Forelimb muscle (tissue), 1 donor: ENCODE results near the gene STAT4. TPM values are rescaled to one million over a fixed set of nuclear protein-coding genes. Genes with fewer than 3 reads are reported as not detected.
"Not testable (repeated sequence)": the region's sequence is repeated elsewhere in the genome, so short reads cannot be mapped to it uniquely, and the experiment has no call there.

ENCODE experiments used
- DNase-seq: peaks from one replicate; pipeline ENCODE4 v3.0.0-alpha.2; 2013; ENCODE audit warnings: low read depth
- polyA plus RNA-seq: library from polyadenylated mRNA; unstranded; fragments of 120-200 nt; gene quantifications from one replicate; pipeline ENCODE4 v1.2.1, GENCODE V29; 2013; ENCODE audit not compliant: insufficient read length

The STAT4 gene
- polyA plus RNA-seq, 1 donor: 1.7 TPM

DNA sequence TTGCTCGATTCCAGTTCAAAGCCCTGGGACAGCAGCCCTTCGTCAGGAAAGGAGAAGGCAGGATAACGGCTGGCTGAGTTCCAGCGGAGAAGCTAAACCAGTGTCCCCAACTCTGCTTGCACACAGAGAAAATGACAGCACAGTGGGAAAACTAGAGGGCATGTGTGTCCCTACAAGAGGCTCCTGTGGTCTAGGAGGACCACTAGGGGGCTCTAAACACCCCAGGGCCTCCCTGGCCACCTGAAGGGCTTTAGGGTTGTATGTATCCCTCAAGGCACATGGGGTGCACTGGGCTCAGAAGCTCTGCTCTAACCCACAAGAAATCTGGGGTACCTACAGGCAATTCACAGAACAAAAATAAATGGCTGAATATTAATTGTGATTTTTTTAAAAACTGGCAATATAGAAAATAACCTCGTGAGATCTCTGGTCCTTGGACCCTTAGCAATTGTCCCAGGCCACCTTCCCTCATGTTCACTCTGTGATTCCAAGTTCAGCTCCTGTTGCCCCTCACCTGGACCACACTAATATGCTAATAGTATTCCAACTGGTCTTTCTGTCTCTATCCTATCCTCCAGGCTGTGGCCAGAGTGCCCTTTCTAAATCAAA is 154.4 kb downstream of the STAT4 start:
- DNase-seq: no peak

DNA sequence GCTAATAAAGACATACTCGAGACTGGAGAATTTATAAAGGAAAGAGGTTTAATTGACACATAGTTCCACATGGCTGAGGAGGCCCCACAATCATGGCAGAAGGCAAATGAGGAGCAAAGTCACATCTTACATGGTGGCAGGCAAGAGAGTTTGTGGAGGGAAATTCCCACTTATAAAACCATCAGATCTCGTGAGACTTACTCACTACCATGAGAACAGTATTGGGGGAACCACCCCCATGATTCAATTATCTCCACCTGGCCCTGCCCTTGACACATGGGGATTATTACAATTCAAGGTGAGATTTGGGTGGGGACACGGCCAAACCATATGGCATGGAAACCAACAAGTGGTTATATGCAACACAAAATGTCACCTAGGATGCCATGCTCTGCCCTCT is 155.5 kb downstream of the STAT4 start:
- DNase-seq: not testable (repeated sequence)

DNA sequence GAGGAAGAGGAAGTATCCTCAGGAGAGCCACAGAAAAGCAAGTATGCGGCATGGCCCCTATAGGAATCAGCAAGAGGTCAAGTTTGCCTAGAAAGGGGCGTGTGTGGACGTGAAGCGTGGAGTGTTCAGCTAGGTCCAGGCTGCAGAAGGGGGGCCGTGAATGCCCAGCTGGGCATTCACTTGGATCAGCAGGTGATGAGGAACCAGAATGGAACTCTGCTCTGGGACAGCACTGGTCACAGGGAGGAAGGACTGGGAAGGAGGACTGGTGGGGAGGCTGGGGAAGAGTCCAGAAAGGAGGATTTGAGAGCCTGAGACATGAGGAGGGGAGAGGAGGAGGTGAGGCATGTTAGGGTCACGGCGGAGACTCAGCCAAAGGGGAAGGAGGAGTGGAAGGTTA is 156.6 kb downstream of the STAT4 start:
- no peak for DNase-seq

DNA sequence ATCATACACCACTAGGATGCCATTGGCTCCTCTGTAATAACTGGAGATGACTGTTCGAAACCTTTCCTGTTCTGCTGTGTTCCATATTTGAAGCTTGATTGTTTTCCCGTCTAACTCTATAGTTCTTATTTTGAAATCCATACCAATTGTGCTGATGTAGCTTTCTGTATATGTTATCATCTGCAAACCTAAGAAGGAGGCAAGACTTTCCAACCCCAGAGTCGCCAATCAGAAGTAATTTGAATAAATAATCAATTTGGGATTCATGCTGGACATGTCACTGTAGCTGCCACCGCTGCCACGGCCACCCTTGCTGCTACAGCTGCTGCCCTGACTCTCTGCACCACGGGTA is 157.5 kb downstream of the STAT4 start:
- no peak for DNase-seq

DNA sequence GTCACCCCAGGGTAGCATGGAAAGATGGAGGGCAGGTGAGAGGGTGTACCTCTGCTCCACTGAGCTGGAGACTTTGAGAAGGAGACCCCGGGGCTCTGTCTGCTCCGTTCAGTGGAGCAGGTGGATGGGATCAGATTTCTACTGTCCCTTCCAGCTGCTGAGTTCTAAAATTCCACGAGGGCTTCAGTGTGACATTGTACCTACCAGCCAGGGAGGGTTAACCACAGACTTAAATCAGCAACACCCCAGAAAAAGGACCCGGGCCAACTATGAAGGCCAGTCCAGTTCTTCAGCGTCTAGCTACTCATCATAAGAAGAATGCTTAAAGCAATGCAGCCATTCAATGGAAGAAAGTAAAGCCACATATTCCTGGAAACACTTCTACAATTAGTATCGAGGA is 160.7 kb downstream of the STAT4 start:
- DNase-seq: no peak

DNA sequence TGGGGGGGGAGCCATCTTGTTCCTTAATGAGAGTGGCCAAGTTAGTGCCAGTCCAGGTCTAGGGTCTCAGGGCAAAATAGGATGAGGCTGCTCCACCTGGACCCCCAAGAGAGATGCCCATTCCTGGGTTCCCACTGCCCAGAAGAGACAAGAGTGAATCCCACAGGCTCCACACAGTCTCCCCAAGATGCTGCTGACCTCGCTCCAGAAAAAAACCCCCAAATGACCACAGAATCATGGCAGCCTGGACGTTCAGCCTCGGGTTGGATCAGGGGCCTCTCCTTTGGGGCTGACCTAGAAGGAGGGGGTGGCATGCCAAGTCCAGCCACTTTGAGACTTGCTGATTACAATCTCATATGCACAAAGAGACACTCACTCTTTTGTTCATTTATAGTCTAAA is 161.9 kb downstream of the STAT4 start:
- no peak for DNase-seq

DNA sequence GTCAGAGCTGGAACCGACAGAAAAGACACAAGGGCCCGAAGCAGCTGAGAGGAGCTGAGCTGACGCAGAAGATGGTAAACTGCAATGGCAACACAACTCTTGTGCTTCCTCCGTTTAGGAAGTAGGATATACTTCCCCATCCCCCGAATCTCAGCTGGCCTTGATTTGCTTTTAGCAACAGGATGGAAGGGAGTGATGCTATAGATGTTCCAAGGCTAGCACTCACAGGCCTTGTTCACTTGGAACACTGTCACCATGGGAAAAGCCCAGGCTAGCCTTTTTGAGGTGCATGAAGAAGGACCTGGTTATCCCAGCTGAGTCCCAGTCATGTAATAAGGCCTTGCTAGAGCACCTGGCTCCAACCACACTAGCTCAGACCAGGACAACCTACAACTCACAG is 162.9 kb downstream of the STAT4 start:
- no peak for DNase-seq

DNA sequence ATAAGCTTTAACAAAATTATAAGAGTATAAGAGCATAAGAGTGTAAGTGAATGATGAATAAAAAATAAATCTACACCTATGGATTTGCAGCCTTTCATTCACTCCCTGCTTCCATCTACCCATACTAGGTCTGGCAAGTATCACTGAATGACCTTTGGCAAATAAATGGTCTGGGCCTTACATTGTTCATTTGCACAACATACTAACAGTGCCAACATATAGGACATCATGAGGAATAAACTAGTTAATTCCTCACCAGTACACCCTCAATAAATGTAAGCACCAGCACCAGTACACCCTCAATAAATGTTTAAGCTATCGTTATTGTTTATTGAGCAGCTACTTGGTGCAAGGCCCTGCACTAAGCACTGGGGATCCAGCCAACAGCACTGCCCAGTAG is 163.7 kb downstream of the STAT4 start:
- DNase-seq: no peak

DNA sequence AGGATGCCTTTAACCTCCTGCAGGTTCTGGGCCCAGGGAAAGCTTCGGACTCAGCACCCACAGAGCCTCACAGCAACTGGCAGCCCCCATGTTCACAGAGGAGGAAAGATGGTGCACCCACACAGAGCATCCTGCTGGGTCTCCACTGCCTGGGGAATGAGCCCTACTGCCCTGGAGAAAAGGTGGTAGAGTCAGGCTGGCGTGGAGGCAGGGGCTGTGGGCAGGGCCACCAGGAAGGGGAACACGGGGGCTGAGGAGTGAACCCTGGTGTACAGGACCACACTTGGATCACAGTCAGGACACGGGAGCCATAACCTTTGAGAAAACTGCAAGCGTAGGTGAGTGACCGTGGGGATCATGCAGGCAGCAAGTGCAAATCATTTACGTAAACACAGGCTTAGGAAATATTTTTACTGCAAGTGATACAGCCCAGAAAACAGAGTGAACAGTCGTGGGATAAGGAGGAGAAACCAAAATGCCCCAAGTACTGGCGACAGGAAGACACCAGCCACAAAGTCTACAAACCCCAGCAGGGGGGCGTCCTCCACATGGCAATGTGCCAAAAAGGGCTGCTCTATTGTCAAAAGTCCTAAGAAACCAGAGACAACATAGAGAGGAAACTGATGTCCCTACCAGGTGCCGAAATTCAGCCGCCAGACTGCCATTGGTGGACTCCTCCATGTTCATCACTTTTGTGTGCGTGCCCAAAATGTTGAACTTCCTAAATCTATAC is 164.4 kb downstream of the STAT4 start:
- no peak for DNase-seq

DNA sequence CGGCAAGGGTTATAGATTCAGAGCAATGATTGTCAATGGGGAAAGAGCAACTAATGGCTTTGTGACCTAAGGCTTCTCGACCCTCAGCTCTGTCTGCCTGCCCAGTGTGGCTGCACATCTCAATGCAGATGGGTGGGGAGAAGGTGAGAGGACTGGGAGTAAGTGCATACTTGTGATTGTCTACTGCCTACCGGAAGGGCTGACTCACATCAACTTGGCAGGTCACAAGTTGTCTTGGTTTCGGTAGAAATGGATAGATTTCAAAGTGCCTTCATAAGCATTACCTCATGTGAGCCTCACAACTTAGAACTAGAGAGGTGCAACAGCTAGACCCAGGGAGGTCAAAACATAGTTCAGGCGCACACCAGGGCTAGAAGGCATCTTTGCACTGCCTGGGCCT is 166.2 kb downstream of the STAT4 start:
- no peak for DNase-seq

DNA sequence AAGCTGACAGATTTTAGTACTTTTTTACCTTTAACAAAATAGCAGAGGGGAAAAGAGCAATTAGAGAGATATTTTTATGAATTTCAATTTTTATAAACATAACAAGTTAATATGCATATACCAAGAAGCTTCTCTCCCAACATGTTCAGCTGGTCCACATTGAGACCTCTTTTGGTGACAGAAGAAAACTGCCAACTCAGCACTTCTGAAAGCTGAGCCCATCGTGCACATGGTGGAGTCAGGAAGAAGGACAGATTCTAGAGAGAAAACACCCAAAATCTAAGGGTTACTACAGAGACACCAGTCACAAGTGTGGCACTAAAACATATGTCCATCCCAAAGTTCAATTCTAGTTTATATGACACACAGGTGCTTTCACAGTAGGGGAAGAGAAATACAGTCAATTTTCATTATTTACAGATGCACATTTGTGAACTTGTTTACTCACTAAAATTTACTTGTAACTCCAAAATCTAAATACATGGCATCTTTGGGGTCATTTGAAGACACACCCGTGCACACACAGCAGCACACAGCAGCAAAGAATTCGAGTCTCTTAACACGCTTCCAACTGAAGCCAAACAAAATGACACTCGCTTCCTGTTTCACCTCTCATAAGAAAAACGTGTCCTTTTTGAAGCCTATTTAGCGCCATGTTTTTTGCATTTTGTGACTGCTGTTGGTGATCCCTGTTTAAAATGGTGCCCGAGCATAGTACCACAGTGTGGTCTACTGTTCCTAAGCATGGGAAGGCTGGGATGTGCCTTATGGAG is 168.3 kb downstream of the STAT4 start:
- no peak for DNase-seq

DNA sequence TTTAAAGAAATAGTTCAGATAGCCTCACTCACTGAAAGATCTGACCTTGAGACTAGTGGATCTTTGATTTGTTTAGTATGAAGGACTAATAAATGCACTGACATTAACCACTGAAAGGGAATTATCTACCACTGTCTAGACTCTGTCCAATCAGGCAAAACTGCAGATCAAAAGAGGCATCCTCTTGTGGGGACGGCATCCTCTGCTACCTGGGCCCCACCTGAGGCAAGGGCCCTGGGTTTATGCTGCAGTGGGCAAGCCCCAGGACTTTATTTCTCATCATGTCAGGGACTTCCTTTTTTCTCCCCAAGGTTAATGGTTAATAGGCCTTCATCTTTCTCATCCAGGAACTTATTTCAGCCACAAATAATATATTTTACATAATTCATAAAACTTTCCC is 169.1 kb downstream of the STAT4 start:
- DNase-seq: no peak

DNA sequence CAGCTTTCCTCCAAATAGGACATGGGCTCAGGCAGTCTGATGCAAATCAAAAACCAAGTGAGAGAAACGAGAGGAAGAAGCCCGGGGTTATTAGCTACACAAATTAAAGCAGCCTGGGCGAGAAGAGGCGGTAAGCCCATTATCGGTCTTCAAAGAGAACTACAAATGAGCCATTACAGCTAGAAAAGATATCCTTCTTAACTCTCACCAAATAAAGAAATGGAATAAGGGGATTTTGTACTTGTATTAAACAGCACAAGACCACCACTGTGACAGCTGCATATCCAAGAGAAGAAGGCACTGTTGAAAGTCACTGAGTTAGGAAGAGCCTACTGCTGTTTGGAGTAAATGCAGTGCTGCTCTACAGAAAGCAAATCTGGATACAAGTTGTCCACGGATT is 169.5 kb downstream of the STAT4 start:
- DNase-seq: no peak

DNA sequence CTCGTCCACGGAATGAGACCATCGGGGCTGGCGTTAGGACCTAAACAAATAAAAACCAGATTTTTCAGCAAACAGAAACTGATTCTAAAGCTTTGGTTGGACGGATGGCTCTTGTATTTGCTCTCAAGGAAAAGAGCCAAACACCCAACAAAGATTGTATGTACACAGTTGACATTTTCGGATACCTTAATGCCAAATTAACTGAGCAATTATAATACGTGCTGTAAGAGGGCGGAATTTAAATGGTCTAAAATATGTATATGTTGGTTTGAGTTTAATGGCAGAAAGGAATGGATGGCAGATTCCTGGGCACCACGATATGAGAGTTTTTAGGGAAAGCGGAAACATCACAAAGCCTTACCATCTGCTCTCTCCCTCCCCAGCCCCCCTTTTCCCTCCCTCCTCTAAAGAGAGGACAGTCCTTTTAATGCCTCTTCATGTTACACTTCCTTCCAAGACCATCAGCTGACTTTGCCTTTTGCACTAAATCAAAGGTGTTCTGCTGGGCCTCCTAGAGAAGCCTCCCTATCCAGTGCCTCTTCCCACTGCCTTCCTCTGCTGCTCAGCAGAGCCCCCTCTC is 170.1 kb downstream of the STAT4 start:
- no peak for DNase-seq

DNA sequence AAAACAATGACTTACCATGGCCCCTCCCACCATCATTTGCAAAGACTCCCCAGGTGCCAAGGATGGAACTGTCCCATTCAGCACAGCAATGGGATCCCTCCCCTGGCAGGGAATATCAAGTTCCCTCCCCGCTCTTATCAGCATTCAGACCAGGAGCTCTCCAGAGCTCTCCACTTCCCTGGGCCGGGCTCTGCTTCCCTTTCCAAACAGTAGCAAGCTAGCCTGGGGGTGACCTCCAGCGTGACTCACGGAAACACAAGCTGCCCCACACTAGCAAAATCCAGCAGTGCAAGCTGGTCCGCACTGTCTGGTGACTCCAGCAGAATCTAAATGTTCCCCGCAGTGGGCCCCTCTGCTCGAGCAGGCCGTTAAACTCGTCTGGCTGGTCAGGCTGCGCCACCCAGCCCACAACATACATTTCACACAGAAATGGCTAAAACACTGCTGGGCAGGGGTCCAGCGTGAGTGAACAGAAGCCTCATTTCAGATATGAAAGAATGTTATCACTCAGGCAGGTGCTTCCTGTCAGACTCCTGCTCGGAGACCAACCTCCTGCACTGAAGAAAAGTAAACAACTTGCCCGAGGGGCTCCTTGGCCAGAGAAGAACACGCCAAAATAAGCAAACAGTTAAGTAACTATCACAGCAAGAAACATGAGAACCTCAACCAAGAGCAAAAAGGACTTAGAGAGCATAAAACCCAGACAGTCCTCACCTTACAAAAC is 170.7 kb downstream of the STAT4 start:
- DNase-seq: no peak

Other genes with a start within 250 kb of the STAT4 start
- 29.1 TPM for gene STAT1, start 136.8 kb downstream of the STAT4 start, polyA plus RNA-seq
- 67.5 TPM for gene MYO1B, start 94.4 kb upstream of the STAT4 start, polyA plus RNA-seq